Mucosa of rectum (tissue), 2 donors: Measurements from ENCODE around the gene RBPMS2.
"Not testable (repeated sequence)": the region's sequence is repeated elsewhere in the genome, so short reads cannot be mapped to it uniquely, and the experiment has no call there.

Source experiments
- H3K27ac ChIP-seq, 2 donors: one replicate each; pipeline ENCODE4 v1.7.0; 2013; ENCODE audit warnings: inconsistent platforms in 2 of 2, low read depth in 2 of 2, low read length in 2 of 2
- H3K27me3 ChIP-seq, 2 donors: one replicate each; pipeline ENCODE4 v1.7.0; 2013; ENCODE audit warnings: low read length in 2 of 2; ENCODE audit not compliant: control insufficient read depth in 2 of 2, insufficient read depth in 2 of 2
- H3K36me3 ChIP-seq, 2 donors: one replicate each; pipeline ENCODE4 v1.7.0; 2013; ENCODE audit warnings: low read length in 2 of 2; ENCODE audit not compliant: control insufficient read depth in 2 of 2, insufficient read depth in 2 of 2
- H3K4me1 ChIP-seq, 2 donors: one replicate each; pipeline ENCODE4 v1.7.0; 2013; ENCODE audit warnings: low read length in 2 of 2, mild to moderate bottlenecking in 1 of 2; ENCODE audit not compliant: control insufficient read depth in 2 of 2, insufficient read depth in 2 of 2
- H3K4me3 ChIP-seq, 2 donors: one replicate each; pipeline ENCODE4 v1.7.0; 2013; ENCODE audit warnings: low read length in 2 of 2
- H3K9ac ChIP-seq, 2 donors: one replicate each; pipeline ENCODE4 v1.7.0; 2013; ENCODE audit warnings: low read length in 2 of 2, low read depth in 1 of 2, mild to moderate bottlenecking in 1 of 2
- H3K9me3 ChIP-seq, 2 donors: one replicate each; pipeline ENCODE4 v1.7.0; 2013; ENCODE audit warnings: low read length in 2 of 2; ENCODE audit not compliant: control insufficient read depth in 2 of 2
- donor health status: healthy.
- donor health status: Normal muscosa, but diverticular disease.

RBPMS2 gene

DNA sequence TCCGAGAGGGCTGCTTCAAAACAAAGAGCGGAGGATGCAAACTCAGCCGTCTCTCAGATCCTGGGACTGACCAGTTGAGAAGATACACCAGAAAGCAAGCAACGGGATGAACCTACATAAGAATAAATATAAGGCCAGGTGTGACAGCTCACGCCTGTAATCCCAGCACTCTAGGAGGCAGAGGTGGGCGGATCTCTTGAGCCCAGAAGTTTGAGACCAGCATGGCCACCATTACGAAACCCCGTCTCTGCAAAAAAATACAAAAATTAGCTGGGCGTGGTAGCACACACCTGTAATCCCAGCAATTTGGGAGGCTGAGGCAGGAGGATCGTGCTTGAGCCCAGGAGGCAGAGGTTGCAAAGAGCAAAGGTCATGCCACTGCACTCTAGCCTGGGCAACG lies 31.7 kb downstream of the RBPMS2 start:
- Histone ChIP-seq H3K4me1 (peaks cover 0 to 6% of the 10 kb centered on the region in 2 donors), H3K9ac (no peak overlapping the region), H3K36me3 (no peaks in the 10 kb centered on the region), H3K9me3 (no peaks in the 10 kb centered on the region), H3K27me3 (no peaks in the 10 kb centered on the region), H3K27ac (no peak overlapping the region), H3K4me3 (no peak overlapping the region)

DNA sequence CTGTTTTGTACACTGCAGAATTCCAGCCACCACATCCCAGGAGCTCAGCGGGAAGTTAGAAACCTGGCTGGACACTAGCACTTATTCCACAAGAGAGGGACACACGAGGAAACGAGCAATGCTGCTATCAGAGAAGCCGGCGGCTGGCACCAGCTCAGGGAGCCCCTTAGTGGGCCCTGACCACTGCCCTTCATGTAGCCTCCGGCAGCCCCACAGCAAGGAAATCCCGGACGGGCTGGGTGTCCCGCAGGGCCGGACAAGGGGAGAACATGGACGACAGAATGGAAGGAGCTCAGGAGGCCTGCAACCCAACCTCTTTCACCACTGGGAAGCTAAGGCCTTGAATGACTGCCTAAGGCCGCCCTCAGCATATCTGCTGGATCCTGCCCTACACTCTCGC lies 32.5 kb downstream of the RBPMS2 start:
- Histone ChIP-seq H3K27ac (no peak overlapping the region), H3K27me3 (no peaks in the 10 kb centered on the region), H3K9ac (no peak overlapping the region), H3K36me3 (no peaks in the 10 kb centered on the region), H3K4me1 (peaks cover 0 to 6% of the 10 kb centered on the region in 2 donors), H3K4me3 (no peak overlapping the region), H3K9me3 (no peaks in the 10 kb centered on the region)

DNA sequence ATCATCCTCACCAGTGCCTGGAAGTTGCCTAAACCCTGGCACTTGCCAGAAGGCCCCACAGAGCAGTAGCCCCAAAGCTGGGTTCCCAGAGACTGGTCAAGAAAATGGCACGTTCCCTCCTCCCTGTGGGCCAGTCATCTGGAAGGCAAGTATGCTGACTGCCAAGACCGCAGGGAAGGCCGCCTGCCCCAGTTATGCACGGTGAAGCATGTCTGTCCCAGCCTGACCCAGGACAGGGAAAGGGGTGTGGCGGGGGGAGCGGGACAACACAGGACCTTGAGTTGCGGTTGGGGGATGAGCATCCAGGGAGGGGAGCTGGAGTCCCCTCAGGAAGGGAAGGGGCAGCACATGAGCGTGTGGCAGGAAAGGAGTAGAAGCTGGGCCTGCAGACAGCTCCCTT lies 33.0 kb downstream of the RBPMS2 start:
- no peaks in the 10 kb centered on the region for H3K9me3 ChIP-seq
- H3K9ac ChIP-seq, result no peak overlapping the region
- no peak overlapping the region for H3K4me3 ChIP-seq
- H3K27me3 ChIP-seq, result no peaks in the 10 kb centered on the region
- no peak overlapping the region for H3K27ac ChIP-seq
- H3K4me1 ChIP-seq, result peaks cover 0 to 6% of the 10 kb centered on the region in 2 donors
- no peaks in the 10 kb centered on the region for H3K36me3 ChIP-seq

DNA sequence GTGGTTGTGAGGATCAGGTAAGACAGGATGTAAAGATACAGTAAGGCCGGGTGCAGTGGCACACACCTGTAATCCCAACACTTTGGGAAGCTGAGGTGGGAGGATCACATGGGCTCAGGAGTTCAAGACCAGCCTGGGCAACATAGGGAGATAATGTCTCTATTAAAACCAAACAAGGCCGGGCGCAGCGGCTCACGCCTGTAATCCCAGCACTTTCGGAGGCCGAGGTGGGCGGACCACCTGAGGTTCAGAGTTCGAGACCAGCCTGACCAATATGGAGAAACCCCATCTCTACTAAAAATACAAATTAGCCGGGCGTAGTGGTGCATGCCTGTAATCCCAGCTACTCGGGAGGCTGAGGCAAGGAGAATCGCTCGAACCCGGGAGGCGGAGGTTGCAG lies 33.7 kb downstream of the RBPMS2 start:
- H3K27ac ChIP-seq, H3K27me3 ChIP-seq, H3K9ac ChIP-seq, H3K4me1 ChIP-seq, H3K36me3 ChIP-seq, H3K4me3 ChIP-seq, H3K9me3 ChIP-seq: not testable (repeated sequence)

DNA sequence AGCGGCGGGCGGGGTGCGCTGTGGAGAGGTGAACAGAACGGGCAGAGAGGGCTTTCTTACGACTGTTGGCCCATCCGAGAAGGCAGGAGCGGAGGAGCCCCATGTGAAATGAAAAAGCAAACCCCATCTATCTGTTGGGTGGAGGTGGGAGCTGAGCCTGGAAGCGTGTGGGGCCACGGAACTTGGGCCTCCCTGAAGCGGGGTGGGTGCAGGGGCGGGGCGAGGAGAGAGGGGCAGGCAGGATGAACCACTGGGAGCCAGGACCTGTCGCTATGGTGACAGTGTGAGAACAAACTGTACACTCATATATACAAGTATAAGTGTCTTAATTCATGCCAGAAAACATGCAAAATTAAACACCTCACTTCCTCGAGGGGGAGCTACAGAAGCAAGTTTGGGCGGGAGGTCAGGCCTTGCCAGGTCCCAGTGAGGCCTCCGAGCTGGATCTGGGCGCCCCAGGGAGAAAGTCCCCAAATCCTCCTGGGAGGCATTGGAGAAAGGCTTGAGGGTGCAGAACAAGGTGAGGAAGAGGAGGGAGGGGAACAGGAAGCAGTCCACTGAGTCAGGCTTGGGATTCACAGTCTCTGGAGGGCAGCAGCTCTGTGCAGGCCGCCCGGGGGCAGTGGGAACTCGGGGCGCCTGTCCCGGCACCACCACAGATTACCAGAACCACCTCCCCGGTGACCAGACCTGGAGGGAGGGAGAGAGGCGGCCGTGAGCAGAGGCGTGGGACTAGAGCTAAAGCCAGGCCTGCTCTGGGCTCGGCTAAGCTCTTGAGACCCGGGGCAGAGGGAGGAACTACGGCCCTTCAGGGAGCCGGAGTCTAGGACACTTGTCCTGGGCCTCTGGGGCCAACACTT lies 34.8 kb downstream of the RBPMS2 start:
- Histone ChIP-seq H3K9me3 (no peaks in the 10 kb centered on the region), H3K36me3 (no peaks in the 10 kb centered on the region), H3K27me3 (no peaks in the 10 kb centered on the region), H3K9ac (peak overlapping the region; percentile 5 to 51), H3K27ac (peak overlapping the region; percentile 64 to 65), H3K4me3 (peak overlapping the region in 1 of 2 donors; percentile 28), H3K4me1 (peaks cover 0 to 6% of the 10 kb centered on the region in 2 donors)

DNA sequence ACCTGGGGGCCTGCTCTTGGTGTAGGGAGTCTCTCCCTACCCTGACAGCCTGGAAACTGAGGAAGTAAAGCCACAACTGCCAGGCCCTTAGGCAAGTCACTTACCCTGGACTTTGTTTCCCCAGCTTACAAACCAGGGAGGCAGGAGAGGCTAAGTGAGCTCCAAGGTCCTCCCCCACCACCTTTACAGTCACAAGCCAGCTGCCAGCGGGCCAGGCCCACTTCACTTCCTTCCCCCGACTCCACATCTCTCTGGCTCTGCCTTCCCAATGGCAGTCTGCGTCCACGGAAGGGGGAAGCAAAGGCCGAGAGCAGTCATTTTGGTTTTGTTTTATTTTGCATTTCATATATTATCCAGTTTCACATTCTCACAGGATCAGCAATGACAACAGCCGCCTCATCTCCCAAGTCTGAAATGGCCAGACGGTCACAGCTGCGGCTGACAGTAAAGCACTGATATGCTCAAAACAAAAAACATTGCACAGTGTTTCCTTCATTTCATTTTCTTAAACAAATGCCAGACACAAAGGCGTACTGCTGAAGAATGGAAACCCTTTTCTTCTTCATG lies 35.7 kb downstream of the RBPMS2 start:
- Histone ChIP-seq H3K9ac (peak overlapping the region; percentile 25 to 26), H3K36me3 (no peaks in the 10 kb centered on the region), H3K4me3 (peak overlapping the region in 1 of 2 donors; percentile 28), H3K27ac (peak overlapping the region; percentile 64 to 65), H3K27me3 (no peaks in the 10 kb centered on the region), H3K9me3 (no peaks in the 10 kb centered on the region), H3K4me1 (peaks cover 0 to 6% of the 10 kb centered on the region in 2 donors)

DNA sequence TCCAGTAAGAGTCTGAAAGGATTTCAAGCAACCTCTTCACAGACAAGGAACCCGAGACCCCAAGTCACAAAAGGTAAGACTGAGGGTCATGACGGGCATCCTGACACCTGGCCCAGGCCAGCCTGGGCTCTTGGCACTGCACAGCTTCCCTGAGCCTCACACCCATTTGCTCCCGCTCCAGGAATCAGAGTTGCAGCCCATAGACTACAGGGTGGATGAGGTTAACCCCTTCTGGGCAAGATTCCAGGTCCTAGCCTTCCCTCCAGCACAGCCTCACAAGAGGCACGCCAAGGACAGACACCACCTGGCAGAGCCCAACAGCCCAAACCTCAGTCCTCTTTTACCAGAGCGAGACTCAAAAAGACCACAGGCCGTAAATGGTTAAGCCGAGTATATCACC lies 36.2 kb downstream of the RBPMS2 start:
- H3K27ac ChIP-seq, result peak overlapping the region; percentile 64 to 65
- no peaks in the 10 kb centered on the region for H3K9me3 ChIP-seq
- H3K27me3 ChIP-seq, result no peaks in the 10 kb centered on the region
- no peaks in the 10 kb centered on the region for H3K36me3 ChIP-seq
- peaks cover 0 to 6% of the 10 kb centered on the region in 2 donors for H3K4me1 ChIP-seq
- H3K9ac ChIP-seq, result peak overlapping the region in 1 of 2 donors; percentile 25
- H3K4me3 ChIP-seq, result peak overlapping the region in 1 of 2 donors; percentile 26

DNA sequence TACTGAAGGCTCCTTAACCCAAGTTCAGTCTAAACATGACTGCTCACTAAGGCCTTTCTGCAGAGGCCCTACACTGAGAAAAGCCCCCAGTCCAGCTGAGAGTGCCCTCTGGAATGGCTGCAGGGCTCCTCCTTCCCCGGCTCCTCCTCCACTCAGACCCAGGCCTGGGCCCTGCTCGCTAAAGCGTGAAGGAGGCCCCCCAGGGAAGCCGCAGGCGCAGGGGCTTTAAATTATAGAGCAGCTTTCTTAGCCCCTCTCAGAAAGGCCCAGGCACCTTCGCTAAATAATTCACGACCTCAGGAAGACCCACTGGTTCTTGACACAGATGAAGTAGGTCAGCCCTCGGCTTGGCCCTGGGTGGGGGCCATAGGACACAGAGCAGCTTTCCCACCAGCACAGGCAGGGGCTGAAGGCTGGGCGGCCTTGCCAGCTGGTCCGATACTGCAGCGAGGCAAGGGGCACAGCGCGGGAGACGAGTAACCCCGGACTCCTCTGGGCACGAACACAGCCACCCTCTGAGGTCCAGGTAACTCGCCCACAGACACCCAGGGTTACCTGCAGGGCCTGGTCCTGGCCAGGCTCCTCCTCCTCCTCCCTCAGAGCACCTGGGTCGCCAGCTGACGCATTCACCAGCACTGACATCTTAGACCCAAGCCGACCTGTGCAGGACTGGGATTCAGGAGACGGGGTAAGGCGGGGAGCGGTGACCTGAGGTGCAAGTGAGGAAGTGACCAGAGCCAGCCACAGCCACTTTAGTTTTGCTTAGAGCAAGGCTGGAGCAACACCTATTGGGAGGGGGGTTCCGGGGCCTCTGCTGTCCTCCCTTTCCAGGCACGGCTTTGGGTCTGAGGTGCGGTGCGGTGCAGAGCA lies 36.9 kb downstream of the RBPMS2 start:
- H3K4me1 ChIP-seq, result peaks cover 0 to 6% of the 10 kb centered on the region in 2 donors
- H3K27ac ChIP-seq, result peak overlapping the region in 1 of 2 donors; percentile 2
- H3K9me3 ChIP-seq, result no peaks in the 10 kb centered on the region
- H3K36me3 ChIP-seq, result no peaks in the 10 kb centered on the region
- H3K27me3 ChIP-seq, result no peaks in the 10 kb centered on the region
- no peak overlapping the region for H3K9ac ChIP-seq
- no peak overlapping the region for H3K4me3 ChIP-seq

DNA sequence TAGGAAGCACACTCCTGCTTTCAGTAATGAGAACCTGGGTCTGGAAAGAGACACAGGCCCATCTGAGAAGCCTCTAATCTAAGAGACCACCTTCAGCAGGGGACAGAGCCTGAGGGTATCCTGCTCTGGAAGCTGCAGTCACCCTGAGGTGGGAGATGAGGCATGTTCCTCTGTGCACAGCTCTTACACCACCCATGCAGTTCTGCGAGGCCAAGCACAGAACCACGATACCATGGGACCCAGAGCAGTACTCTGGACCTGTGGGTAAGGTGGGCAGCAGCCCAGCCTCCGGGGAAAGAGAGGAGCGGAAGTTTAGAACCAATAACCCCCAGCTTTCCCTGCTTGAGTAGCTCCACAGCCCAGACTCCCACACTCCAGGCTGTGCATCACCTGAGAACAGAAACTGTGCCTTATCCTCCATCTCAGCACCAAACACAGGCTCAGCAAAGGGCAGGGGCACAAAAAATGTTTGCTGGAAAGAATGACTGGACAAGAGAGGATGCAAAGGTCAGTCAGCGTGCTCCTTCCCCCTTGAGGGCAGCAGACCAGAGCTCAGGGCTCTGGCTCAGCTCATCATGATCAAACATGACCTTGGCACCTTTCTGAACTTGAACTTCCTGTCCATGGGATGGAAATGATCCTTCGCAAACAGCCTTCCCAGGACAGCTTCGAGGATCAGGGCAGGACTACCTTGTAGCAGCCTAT lies 43.1 kb downstream of the RBPMS2 start:
- H3K9me3 ChIP-seq, result no peaks in the 10 kb centered on the region
- no peak overlapping the region for H3K27ac ChIP-seq
- no peak overlapping the region for H3K4me3 ChIP-seq
- no peaks in the 10 kb centered on the region for H3K4me1 ChIP-seq
- H3K36me3 ChIP-seq, result no peaks in the 10 kb centered on the region
- H3K27me3 ChIP-seq, result no peaks in the 10 kb centered on the region
- H3K9ac ChIP-seq, result no peak overlapping the region
